NT2/D1 (cell line): ENCODE measurements around the gene ING2.

ENCODE experiments used
- DNase-seq: peaks from one replicate; pipeline ENCODE4 v3.0.0-alpha.2; 2011; ENCODE audit warnings: low read depth, low spot score
- H3K27me3 ChIP-seq: 2 replicates; pipeline ENCODE4 v1.6.0; 2011; ENCODE audit warnings: mild to moderate bottlenecking; ENCODE audit not compliant: insufficient read length, insufficient read depth
- H3K36me3 ChIP-seq: 2 replicates; pipeline ENCODE4 v1.6.1; 2011; ENCODE audit warnings: mild to moderate bottlenecking, low read length, mixed read lengths; ENCODE audit not compliant: insufficient read depth, insufficient read length
- H3K4me1 ChIP-seq: 2 replicates; pipeline ENCODE4 v1.5.1; 2011; ENCODE audit not compliant: insufficient read depth, insufficient read length
- H3K4me3 ChIP-seq: 2 replicates; pipeline ENCODE4 v1.5.1; 2011; ENCODE audit warnings: low read depth; ENCODE audit not compliant: insufficient read length
- H3K9ac ChIP-seq: 2 replicates; pipeline ENCODE4 v1.6.0; 2011; ENCODE audit warnings: low read depth; ENCODE audit not compliant: insufficient read length
- H3K9me3 ChIP-seq: 2 replicates; pipeline ENCODE4 v1.5.1; 2011; ENCODE audit warnings: mild to moderate bottlenecking, low read length; ENCODE audit not compliant: insufficient read depth
- SUZ12 ChIP-seq: IDR thresholded peaks from 2 replicates; pipeline ENCODE4 v1.6.1; 2011; ENCODE audit not compliant: insufficient read length, insufficient read depth; ENCODE audit errors: extremely low read depth
- YY1 ChIP-seq: IDR thresholded peaks from 2 replicates; pipeline ENCODE4 v1.6.1; 2011; ENCODE audit not compliant: insufficient read length, insufficient read depth
- ZNF274 ChIP-seq: IDR thresholded peaks from 2 replicates; pipeline ENCODE4 v1.6.1; 2011; ENCODE audit warnings: mild to moderate bottlenecking, low read depth, low read length

ING2 gene

DNA sequence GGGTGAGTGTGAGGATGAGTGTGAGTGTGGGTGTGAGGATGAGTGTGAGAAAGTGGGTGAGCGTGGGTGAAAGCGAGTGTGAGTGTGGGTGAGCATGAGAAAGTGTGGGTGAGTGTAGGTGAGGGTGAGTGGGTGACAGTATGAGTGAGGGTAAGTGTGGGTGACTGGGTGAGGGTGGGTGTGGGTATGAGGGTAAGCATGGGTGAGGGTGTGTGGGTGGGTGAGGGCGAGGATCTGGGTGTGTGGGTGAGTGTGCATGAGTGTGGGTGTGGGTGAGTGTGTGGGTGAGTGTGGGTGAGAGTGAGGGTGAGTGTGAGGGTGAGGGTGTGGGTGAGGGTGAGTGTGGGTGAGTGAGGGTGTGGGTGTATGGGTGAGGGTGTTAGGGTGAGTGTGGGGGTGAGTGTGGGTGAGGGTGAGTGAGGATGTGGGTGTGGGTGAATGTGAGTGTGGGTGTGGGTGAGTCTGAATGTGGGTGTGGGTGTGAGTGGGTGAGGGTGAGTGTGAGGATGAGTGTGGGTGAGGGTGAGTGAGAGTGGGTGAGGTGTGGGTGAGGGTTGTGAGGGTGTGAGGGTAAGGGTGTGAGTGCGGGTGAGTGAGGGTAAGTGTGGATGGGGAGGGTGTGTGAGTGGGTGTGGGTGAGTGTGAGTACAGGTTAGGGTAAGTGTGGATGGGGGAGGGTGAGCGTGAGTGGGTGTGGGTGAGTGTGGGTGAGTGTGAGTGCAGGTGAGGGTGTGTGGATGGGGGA lies 48.9 kb downstream of the ING2 start:
- Histone ChIP-seq H3K36me3 (no peaks in the 10 kb centered on the region), H3K9ac (no peak overlapping the region), H3K27me3 (no peaks in the 10 kb centered on the region), H3K9me3 (no peaks in the 10 kb centered on the region), H3K4me1 (no peaks in the 10 kb centered on the region), H3K4me3 (no peak overlapping the region)
- DNase-seq = no peak
- TF ChIP-seq YY1 (no peak), SUZ12 (no peak), ZNF274 (no peak)

DNA sequence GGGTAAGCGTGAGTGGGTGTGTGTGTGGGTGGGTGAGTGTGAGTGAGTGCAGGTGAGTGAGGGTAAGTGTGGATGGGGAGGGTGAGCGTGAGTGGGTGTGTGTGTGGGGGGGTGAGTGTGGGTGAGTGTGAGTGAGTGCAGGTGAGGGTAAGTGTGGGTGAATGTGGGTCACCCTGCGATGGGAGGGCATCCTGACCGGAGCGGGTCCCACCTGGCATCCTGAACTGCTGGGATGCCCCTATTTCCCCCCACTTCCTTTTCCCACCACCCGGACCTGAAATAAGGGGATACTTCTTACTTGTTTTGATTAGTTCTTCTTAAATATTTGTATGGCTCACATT lies 49.5 kb downstream of the ING2 start:
- TF ChIP-seq ZNF274 (no peak), SUZ12 (no peak), YY1 (no peak)
- no peaks in the 10 kb centered on the region for H3K9me3 ChIP-seq
- H3K27me3 ChIP-seq = no peaks in the 10 kb centered on the region
- no peak overlapping the region for H3K4me3 ChIP-seq
- DNase-seq = no peak
- no peaks in the 10 kb centered on the region for H3K36me3 ChIP-seq
- H3K9ac ChIP-seq = no peak overlapping the region
- H3K4me1 ChIP-seq = no peaks in the 10 kb centered on the region

DNA sequence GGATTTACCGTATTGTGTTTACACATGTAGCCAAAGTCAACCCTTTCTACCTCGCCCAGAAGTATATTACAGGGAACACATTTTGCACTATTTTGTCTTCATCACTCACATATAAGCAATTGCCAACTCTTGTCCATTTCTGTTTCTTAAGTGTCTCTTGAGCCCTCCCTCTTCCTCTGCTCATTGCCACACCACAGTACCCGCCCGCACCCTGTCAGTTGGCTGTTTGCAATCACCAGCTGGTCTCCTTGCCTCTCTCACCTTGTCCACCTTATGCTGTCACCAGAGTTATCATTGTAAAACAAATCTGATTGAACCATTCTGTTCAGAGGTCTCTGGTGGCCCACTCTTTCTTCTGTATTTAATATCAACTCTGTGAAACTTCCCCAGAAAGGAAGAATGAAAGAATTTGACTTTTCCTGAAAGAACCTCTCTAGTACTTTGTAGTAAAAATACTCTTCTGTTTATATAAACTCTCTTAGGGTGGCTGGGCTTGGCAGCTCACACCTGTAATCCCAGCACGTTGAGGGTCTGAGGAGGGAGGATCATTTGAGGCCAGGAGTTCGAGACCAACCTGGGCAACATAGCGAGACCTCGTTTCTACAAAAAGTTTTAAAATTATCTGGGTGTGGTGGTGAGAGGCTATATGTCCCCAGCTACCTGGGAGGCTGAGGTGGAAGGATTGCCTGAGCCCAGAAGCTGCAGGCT lies 50.2 kb downstream of the ING2 start:
- Histone ChIP-seq H3K27me3 (no peaks in the 10 kb centered on the region), H3K4me3 (no peak overlapping the region), H3K36me3 (no peaks in the 10 kb centered on the region), H3K9ac (no peak overlapping the region), H3K4me1 (no peaks in the 10 kb centered on the region), H3K9me3 (no peaks in the 10 kb centered on the region)
- DNase-seq = no peak
- TF ChIP-seq SUZ12 = no peak
- TF ChIP-seq ZNF274 = no peak

DNA sequence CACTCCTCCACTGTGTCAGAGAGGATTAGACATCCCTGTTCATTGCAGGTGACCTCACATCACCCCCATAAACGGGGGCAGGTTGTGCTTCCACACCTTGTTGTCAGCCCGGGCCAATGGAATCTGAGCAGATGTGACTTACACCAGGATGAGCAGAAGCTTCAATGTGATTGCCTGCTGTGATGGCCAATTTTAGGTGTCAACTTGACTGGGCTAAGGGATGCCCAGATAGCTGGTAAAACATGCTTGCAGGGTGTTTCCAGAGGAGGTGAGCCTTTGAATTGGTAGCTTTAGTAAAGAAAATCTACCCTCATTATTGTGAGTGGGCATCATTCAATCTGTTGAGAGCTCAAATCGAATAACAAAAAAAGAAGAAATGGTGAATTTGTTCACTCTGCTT lies 52.1 kb downstream of the ING2 start:
- DNase-seq = no peak
- H3K9me3 ChIP-seq = no peaks in the 10 kb centered on the region
- H3K27me3 ChIP-seq = no peaks in the 10 kb centered on the region
- no peak overlapping the region for H3K9ac ChIP-seq
- no peaks in the 10 kb centered on the region for H3K4me1 ChIP-seq
- H3K36me3 ChIP-seq = no peaks in the 10 kb centered on the region
- TF ChIP-seq SUZ12 (no peak), YY1 (no peak), ZNF274 (no peak)
- H3K4me3 ChIP-seq = no peak overlapping the region

DNA sequence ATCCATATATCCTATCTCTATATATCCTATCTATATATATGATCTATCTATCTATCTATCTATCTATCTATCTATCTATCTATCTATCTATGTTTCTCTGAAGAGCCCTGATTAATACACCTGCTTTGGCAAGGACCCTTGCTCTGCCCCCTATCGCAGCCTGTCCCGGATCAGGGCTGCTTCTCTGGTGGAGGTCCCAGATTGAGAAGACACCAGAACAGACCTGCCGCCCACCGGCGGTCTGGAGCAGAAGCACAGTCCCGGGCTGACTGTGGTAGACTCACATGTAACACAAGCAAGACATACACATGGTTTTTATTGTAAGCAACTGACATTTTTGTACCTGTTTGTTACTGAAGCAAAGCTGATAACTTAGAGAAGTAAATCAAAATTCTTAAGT lies 52.8 kb downstream of the ING2 start:
- DNase-seq = no peak
- Histone ChIP-seq H3K4me3 (no peak overlapping the region), H3K9me3 (no peaks in the 10 kb centered on the region), H3K4me1 (no peaks in the 10 kb centered on the region), H3K9ac (no peak overlapping the region), H3K36me3 (no peaks in the 10 kb centered on the region), H3K27me3 (no peaks in the 10 kb centered on the region)
- no peak for TF ChIP-seq ZNF274
- TF ChIP-seq SUZ12 = no peak
- no peak for TF ChIP-seq YY1

DNA sequence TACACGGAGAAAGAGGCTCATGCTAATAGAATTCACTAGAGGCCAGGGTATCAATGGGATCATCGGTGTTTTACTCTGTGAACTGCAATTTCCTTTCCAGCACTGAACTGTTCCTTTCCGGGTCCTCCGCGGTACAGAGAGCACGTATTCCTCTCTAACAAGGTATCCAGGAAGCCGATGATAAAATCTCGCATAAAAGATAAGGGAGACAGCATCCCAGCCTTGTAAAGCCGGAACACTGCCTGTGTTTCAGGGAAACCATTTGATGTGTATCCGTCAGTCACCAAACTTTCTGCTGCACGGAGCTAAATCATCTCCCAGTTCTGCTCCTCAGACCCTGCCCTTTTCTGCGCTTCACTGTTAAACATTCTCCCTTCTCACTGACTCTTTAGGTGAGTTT lies 54.0 kb downstream of the ING2 start:
- DNase-seq = no peak
- Histone ChIP-seq H3K4me3 (no peak overlapping the region), H3K36me3 (no peaks in the 10 kb centered on the region), H3K27me3 (no peaks in the 10 kb centered on the region), H3K9me3 (no peaks in the 10 kb centered on the region), H3K4me1 (no peaks in the 10 kb centered on the region), H3K9ac (no peak overlapping the region)
- no peak for TF ChIP-seq SUZ12
- no peak for TF ChIP-seq YY1
- no peak for TF ChIP-seq ZNF274

DNA sequence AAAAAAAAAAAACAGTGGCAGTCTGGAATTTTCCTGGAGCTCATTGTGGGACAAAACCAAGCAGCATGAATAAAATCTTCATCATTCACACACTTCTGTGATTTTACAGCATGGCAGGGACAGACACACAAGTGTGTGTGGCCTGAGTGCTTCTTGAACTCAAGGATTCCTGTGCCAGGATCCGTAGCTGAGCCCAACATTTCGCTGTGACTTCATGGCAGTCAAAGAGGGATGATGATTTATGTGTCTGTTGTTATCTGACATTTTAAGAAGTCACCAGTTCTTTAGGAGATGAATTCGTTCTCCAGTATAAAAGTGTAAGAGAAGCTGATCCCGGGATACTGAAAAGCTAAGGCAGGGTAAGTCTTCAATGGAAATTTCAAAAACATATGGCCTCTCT lies 57.0 kb downstream of the ING2 start:
- Histone ChIP-seq H3K9ac (no peak overlapping the region), H3K9me3 (no peaks in the 10 kb centered on the region), H3K4me3 (no peak overlapping the region), H3K36me3 (no peaks in the 10 kb centered on the region), H3K4me1 (no peaks in the 10 kb centered on the region), H3K27me3 (no peaks in the 10 kb centered on the region)
- no peak for DNase-seq
- TF ChIP-seq ZNF274 (no peak), YY1 (no peak)
